GM03348 (cell line): ENCODE results near the gene ECE1.
"Not testable (repeated sequence)": the region's sequence is repeated elsewhere in the genome, so short reads cannot be mapped to it uniquely, and the experiment has no call there.

Experiments
- DNase-seq: peaks from one replicate; pipeline ENCODE4 v3.0.0; 2012; ENCODE audit warnings: low spot score

ECE1 gene

DNA sequence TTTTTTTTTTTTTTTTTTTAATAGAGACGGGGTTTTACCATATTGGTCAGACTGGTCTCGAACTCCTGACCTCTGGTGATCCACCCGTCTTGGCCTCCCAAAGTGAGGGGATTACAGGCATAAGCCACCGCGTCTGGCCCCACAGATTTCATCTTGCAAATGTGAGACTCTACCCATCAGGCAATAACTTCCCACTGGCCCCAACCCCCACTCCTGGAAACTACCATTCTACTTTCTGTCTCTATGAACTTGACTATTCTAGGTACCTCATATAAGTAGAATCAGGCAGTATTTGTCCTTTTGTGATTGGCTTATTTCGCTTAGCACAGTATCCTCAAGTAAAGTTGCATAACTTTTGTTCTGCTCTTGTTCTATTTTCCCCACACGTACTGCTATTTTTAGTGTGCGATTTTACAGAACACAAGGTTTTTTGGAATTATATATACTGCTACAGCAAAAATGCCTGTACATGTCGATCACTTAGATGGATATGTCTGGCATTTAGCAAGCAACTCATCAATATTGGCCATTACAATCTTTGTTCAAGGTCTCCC lies 40.2 kb downstream of the ECE1 start:
- DNase-seq: no peak

DNA sequence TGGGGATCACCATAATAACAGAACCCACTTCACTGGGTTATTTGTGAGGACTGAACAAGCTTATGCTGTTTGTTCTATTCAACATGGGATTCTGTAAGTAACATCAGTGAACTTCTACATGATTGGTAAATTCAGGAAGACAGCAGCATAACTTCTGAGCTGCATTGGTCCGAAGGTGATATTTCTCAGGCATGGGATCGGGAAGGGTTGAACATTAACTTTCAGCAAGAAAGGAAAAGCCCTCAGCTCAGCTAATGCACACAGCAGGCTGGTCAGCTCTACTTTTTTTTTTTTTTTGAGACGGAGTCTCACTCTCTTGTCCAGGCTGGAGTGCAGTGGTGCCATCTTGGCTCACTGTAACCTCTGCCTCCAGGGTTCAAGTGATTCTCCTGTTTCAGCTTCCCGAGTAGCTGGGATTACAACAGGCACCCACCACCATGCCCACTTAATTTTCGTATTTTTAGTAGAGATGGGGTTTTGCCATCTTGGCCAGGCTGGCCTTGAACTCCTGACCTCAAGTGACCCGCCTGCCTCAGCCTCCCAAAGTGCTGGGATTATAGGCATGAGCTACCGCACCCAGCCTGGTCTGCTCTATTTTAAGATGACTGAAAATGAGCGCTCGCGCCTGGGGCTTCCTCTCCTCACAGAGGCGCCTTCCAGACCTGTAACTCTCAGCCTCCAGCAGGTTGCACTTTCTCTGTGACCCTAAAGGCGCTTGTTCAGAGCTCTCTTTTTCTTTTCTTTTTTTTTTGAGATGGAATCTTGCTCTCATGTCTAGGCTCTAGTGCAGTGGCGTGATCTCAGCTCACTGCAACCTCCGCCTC lies 42.2 kb downstream of the ECE1 start:
- DNase-seq: no peak

DNA sequence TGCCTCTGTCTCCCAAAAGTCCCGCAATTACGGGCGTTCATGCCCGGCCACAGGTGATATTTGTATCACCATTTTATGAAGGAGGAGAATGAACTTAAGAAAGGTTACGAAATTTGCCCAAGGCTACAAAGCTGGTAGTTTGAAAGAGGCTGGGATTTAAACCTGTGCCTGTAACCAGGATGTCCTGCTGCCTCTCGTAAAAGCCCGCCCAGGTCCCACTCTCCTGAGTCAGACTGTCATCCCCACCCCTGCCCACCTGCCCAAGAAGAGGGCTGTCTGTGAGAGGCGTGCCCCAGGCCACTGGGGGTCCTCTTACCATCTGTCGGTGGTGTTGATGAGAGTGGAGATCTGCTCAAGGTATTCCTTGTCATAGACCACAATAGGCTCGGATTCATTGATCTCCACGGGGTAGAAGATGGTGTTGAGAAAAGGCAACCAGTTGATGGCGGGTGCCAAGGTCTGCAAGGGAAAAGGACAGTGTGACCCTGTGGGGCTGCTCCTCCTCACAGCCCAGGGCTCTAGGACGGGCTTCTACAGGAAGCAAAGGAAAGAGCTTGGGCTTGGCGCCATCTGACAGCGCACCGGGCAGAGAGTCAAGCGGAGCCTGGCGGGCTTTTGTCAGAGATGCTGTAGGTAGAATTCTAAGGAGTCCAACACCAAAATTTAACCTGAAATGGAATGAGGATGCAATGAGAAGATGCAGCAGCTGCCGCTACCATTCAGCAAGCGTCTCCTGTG lies 43.2 kb downstream of the ECE1 start:
- no peak for DNase-seq

DNA sequence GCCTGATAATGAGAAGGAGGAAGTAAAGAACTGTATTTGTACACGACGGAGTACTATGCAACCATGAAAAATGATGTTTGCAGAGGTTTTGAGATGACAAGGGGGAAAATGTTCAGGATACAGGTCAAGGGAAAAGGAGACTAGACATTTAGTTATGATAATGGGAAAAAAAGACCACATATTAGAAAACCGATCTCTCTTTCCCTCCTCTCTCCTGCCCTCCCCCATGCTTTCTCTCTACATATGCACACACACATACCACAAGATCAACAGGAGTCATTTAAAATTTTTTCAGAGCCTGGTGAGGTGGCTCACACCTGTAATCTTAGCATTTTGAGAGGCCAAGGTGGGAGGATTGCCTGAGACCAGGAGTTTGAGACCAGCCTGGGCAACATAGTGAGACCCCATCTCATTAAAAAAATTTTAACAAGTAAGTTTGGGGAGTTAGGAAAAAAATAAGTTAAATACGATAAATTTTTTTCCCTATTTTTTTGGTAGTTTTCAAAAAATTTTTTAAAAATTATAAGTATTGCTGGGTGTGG lies 44.5 kb downstream of the ECE1 start:
- no peak for DNase-seq

DNA sequence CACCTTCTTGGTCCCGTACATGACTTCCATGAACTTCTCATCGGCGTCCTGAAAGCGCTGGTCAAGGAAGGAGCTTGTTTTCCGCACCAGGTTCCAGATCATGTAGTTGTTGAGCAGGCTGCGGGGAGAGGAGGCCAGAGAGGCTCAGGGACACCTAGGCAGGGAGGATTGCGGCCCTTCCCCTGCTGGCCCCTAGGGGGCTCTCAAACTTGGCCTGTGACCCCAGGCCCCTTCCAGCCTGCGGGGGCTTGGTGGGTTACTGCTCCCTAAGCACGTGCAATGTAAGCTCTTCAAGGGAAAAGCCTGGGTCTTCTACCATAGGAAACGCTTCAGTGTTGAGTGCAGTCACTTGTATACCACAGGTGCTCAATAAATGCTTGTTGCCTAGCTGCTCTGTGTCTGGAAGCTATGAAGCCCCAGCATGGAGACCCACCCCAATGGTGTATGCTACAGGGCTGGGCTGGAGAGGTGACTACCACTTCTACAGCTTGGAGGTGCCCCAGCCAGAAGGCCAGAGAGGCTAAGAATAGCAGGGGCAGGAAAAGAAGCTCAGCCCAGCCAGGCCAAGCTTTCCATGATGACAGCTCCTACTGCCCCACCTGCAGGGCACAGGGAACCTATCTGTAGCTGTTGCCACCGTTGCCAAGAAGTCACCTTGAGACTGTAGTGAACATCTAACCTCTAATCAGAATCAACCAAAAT lies 45.1 kb downstream of the ECE1 start:
- DNase-seq: no peak

DNA sequence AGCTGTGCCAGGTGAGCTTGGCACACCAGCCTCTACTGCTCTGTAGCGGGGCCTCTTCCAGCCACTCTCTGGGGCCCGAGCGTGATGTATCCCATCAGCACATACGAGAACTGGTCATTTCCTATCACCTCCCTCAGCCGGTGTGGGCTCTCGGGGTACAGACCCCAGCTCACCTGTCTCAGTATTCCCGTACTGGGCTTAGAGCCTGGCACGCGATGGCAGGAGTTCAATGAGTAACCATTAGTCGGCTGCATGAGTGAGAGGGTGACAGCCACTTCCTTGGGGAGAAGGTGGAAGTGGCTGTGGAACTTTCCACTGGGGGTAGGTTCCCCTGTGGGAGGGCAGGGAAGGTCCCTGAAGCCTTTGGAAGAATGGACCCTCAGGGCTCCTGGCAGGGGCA lies 46.1 kb downstream of the ECE1 start:
- no peak for DNase-seq

DNA sequence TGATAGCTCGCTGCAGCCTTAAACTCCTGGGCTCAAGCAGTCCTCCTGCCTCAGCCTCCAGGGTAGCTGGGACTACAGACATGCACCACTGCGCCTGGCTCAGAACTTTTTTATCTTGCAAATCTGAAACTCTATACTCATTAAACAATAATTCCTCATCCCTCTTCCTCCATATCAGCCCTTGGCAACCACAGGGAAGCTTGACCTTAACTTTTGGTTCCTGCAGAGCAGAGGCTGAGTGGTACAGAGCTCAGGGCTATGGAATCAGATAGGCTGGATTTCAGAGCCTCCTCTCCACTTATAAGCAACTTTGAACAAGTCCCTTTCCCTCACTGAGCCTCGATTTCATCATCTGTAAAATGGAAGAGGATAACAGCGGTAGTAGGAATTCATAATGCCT lies 47.4 kb downstream of the ECE1 start:
- DNase-seq: no peak

DNA sequence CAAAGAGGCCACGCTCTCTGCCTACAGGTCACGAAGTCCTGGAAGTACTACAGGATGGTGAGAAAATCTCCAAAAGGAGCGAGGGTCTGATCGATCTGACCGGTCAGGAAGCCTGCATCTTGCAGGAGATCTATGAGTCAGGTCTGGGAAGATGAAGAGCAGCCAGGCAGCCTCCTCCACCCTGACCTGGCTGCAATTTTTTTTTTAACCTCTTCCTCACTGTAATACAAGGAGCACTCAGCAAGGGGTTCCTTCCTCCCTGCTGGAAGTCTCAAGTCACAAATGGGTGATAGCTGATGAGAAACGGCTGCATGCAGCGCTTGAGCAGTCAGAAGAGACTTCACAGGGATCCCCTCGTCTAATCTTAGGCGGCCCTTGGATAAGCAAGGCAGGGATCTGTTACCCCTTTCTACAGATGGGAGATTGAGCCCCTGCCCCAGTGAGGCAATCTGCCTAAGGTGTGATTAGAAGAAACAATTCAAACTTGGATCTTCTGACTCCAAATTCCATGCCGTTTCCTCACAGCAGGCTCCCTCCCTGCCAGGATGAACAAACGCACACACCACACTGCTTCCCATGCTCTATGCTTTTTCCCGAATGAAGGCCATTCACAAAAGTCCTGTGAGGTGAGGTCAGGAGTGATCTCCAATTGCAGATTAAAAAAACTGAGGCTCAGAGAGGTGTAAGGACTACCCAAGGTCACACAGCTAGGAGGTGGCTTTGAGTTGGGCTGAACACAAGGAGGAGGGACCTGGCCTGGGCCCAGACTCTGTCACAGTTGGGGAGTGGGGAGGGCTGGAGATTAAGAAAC lies 48.3 kb downstream of the ECE1 start:
- DNase-seq: no peak

DNA sequence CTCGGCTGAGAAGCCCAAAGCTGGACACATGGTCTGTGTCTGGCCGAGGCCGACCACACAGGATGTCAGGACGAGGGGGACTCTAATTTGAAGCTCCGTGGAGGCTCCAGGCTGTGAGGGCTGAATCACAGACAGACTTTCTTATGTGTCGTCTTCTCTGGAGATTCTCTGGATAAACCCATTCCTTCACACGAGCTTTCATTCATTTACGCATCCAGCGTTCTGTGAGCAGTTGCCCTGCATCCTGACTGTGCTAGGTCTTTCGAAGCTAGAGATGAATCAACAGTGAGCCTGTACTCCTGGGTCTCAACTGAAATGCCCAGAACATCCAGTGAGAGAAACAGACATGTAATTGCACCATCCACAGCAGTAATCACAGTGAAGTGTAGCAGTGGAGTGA lies 49.6 kb downstream of the ECE1 start:
- no peak for DNase-seq

DNA sequence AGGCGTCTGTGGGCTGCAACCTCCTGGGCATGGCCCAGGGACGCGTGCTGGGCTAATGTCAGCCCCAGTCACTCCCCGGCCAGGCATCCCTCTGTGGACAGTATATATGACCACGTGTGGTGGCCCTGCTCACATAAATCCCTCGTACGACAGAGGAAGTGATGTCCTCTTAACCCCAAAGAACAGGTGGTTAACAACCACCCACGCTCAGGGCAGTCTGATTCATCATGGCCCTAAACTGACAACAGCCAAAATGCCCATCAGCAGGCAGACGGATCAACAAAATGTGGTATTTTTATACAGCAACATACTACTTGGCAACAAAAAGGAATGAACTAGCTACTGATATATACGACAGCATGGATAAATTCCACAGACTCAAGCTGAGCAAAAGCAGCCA lies 51.0 kb downstream of the ECE1 start:
- DNase-seq: no peak

DNA sequence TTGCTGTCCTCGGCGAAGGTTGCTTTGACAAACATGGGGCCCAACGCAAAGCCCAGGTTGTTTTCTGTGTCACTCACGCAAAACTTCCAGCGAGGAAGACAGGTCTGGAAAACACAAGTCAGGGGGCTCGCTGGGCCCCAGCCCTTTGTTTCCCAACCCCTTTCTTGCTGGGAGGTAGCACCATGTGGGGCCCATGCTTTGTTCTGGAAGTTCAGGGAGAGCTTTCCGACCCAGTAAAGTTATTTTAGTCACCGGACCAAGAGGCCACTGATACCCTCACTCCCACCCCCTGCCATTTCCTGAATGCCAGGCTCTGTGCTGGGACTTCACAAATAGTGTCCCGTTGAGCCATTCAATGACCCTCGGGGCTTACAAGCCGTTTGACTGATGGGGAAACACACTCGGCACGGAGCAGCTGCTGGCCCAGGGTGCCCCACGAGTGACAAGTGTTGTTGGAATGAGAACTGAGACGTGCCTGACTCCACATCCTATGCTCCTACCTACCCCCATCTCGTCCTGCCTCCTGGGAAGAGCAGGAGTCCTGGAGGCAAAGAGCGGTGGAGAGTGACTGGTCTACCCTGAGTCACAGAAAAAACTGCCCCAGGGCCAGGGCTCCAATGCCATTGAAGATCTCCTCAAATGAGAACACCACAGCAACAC lies 52.0 kb downstream of the ECE1 start:
- DNase-seq: no peak

DNA sequence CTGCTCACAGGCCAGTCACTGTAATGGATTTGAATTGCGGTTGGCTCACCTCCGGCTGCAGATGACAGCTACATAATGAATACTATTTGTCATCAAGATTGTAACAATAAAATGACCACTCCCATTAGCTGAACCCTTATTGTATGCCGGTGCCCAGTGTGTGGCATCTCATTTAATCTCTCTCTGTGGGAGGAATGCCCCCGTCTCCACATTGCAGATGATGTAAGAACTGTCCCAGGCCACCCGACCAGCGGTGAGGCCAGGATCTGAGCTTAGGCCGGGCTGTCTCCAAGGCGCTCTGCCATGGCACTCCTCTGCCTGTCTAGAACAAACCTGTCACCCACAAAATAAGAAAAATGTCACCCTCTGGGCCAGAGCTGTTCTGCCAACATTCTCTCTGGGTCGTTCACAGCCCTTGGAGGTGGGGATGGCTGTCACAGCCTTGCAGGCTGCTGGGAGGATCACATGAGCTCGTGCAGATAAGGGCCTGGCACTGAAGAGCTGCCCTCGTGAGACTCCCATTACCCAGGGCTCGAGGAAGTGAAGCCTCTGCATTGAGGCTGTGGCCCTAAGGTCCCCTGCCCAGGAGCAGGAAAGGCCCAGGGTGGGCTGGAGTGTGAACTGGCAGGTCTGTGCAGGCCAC lies 52.7 kb downstream of the ECE1 start:
- no peak for DNase-seq

DNA sequence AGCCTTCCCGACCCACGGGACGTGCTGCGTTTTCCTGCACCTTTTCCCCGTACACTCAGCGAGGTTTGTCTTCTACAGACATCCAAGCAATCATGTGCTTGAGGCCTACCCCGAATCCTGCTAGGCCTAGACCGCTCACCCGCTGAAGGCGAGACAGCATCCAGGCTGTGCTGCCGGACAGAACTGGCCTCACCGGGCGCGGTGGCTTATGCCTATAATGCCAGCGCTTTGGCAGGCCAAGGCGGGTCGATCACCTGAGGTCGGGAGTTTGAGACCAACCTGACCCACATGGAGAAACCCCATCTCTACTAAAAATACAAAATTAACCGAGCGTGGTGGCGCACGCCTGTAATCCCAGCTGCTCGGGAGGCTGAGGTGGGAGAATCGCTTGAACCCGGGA lies 54.1 kb downstream of the ECE1 start:
- no peak for DNase-seq

DNA sequence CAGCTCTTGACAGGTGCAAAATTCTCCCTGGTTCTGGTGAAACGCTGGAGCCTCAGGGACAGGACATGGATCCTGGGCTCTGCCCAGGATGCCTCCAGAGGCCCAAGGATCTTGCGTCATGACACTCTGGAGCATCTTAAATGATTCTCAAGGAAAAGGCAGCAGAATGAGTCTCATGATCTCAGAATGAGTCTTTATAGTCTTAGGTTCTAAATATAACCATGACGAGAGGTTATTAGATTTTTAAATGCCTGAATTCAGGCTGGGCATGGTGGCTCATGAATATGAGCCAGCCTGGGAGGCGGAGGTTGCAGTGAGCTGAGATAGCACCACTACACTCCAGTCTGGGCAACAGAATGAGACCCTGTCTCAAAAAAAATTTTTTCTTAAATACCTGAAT lies 55.5 kb downstream of the ECE1 start:
- peak; percentile 46 for DNase-seq

DNA sequence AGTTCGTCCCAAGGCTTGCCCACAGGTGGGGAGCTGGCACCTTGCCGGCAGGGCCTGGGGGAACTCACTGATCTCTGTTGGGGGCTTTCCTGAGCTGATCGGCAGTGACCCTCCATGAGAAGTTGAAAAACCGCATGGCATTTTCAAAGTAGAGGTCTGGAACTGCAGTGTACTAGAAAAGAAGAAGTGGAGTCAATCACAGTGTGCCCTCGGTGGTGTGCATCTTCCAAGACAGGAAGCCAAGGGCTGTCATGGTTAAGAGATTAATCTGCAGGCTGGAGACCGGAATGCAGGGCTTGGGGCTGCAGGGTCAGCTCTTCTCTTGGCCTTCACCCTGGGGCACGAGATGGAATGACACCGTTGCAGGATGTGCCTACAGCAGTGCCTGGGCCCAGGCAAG lies 56.8 kb downstream of the ECE1 start:
- no peak for DNase-seq

DNA sequence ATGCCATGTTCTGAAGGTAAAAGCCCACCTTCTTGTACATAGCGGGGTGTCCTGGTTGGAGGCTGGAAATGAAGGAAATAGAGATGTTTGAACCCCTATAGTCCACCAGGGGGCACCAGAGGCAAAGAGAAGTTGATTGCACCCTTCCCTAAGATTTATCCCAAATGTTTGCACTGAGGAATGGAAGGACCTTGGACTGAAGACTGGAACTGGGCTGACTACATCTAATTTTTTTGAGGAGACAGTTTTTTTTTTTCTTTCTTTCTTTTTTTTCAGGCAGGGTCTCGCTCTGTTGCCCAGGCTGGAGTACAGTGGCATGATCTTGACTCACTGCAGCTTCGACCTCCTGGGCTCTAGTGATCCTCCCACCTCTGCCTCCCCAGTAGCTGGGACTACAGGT lies 58.2 kb downstream of the ECE1 start:
- peak; percentile 83 for DNase-seq

DNA sequence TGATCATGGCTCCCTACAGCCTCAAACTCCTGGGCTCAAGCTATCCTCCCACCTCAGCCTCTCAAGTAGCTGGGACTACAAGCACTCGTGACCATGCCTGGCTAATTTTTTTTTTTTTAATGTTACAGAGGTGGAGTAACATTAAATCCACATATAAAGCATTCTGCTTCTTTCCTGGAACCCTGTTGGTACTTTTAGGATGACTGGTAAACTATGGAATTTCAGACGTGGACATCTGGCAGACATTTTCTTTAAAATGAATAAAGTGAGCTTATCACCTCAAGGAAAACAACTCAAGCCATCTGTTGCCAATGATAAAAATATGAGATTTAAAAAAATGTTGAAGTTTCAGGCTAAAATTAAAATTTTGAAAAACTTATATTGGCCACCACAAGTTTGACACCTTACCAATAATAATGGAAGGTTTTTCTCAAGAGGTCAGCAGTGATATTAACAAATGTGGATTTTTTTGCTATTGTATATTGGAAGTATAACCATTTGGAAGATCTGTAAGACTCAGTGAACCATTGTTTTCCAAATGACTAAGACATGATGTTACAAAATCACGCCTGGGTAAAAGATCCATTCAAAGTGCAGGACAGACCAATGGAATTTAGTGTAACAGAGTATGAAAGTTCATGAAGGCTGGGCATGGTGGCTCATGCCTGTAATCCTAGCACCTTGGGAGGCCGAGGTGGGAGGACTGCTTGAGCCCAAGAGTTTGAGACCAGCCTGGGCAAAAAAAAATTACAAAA lies 60.8 kb downstream of the ECE1 start:
- no peak for DNase-seq

DNA sequence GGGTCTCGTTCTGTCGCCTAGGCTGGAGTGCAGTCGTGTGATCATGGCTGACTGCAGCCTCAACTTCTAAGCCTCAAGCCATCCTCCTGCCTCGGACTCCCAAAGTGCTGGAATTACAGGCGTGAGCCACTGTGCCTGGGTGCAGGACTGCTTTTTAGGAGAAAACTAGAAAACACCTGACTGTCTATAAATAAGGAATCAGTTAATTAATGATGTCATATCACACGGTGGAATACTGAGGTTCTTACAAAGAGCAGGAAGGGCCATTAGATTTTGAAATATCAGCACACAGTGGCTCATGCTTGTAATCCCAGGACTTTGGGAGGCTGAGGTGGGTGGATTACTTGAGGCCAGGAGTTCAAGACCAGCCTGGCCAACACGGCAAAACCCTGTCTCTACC lies 62.0 kb downstream of the ECE1 start:
- DNase-seq: not testable (repeated sequence)

DNA sequence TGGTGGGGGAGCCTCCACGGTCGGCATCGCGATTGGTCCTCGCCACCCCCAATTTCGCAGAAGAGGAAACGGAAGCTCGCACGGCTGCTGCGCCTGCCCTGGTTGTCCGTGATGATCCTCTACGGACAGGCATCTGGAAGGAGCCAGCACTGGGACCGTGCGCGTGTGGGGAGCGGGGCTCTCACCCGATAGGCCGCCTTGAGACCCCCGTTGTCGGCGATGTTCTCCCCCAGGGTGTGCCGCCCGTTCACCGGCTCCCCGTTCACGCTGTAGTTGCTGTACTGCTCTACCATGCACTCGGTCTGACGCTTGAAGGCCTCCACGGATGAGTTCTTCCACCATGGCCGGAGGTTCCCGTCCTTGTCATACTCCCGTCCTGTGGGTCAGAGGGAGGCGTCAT lies 65.2 kb downstream of the ECE1 start:
- DNase-seq: no peak

DNA sequence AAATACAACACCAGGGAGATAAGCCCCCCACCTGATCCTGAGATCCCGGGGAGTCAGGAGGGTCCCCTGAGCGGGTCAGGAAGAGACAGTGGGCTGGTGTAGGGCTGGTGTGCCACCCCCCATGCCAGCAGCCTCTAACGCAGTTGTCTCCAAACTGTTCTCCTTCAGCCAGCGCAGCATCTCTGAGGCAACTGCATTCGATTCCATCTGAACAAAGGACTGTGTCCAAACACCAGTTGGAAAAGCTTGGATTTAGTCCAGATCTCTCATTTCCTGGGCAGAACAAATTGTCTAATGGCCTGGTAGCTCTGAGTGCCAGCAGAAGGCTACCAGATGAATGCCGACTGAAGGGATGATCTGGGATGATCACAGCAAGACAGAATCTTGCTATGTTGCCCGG lies 69.4 kb downstream of the ECE1 start:
- no peak for DNase-seq
